Activated T-helper 1 cell treated with Interleukin-2 at 50 U/mL for 16 hours (primary cell): Measurements from ENCODE around the gene CHRNA4.

Experiments used
- DNase-seq: peaks from one replicate; pipeline ENCODE4 v3.0.0-alpha.2; 2020; ENCODE audit warnings: low read depth

CHRNA4 gene

GRCh38 chr20:63320041-63320511, 41.1 kb downstream of the CHRNA4 start:
- DNase-seq: no peak

GRCh38 chr20:63319164-63320040, 41.7 kb downstream of the CHRNA4 start:
- no peak for DNase-seq

- no peak for DNase-seq
Observed at GRCh38 chr20:63318391-63319163, 42.6 kb downstream of the CHRNA4 start.

GRCh38 chr20:63317601-63318291, 43.4 kb downstream of the CHRNA4 start:
- no peak for DNase-seq

- DNase-seq: no peak
Observed at GRCh38 chr20:63317061-63317460, 44.1 kb downstream of the CHRNA4 start.

- no peak for DNase-seq
Observed at GRCh38 chr20:63316502-63316921, 44.6 kb downstream of the CHRNA4 start.

GRCh38 chr20:63315731-63316491, 45.2 kb downstream of the CHRNA4 start:
- no peak for DNase-seq

- no peak for DNase-seq
Observed at GRCh38 chr20:63315240-63315689, 45.9 kb downstream of the CHRNA4 start.

- no peak for DNase-seq
Observed at GRCh38 chr20:63314566-63315239, 46.4 kb downstream of the CHRNA4 start.

GRCh38 chr20:63314015-63314471, 47.1 kb downstream of the CHRNA4 start:
- DNase-seq: no peak

- no peak for DNase-seq
Observed at GRCh38 chr20:63313349-63314014, 47.7 kb downstream of the CHRNA4 start.

- DNase-seq: no peak
Observed at GRCh38 chr20:63312690-63313348, 48.3 kb downstream of the CHRNA4 start.

GRCh38 chr20:63312273-63312672, 48.9 kb downstream of the CHRNA4 start:
- DNase-seq: no peak

- DNase-seq: no peak
Observed at GRCh38 chr20:63311833-63312243, 49.3 kb downstream of the CHRNA4 start.

GRCh38 chr20:63311186-63311832, 49.8 kb downstream of the CHRNA4 start:
- DNase-seq: no peak

- DNase-seq: no peak
Observed at GRCh38 chr20:63310265-63310991, 50.7 kb downstream of the CHRNA4 start.

- no peak for DNase-seq
Observed at GRCh38 chr20:63309261-63310071, 51.7 kb downstream of the CHRNA4 start.
